ENCODE measurements around the gene CACNA2D1. TPM values are rescaled to one million over a fixed set of nuclear protein-coding genes. Genes with fewer than 3 reads are reported as not detected.

The CACNA2D1 gene
- polyA plus RNA-seq, 1 experiment, result 19.5 TPM

DNA sequence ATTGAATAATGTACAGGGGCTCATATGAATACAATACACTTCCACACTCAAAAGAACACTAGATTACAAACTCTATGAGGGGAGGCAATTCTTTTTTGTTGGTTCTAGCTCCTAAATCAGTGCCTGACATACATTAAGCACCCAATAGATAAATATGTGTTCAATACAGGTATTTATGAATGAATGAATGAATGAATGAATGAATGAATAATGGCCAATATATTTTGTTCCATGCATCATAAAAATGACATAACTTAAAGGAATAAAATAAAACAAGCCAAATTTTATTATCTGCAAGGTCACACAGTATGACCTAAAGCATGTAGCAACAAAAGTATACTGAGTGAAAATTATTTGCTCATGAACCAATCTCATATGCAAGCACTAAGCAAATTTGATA is 168.9 kb downstream of the CACNA2D1 start:
- ChIA-PET POLR2A (no interaction called here), CTCF (no interaction called here)
- DNase-seq (ENCODE audit: low read depth, low spot score), result no peak
- H3K9me3 ChIP-seq (ENCODE audit: control insufficient read depth, insufficient read depth, low read length), result no peaks in the 10 kb centered on the region
- TF ChIP-seq, protein P1, sequence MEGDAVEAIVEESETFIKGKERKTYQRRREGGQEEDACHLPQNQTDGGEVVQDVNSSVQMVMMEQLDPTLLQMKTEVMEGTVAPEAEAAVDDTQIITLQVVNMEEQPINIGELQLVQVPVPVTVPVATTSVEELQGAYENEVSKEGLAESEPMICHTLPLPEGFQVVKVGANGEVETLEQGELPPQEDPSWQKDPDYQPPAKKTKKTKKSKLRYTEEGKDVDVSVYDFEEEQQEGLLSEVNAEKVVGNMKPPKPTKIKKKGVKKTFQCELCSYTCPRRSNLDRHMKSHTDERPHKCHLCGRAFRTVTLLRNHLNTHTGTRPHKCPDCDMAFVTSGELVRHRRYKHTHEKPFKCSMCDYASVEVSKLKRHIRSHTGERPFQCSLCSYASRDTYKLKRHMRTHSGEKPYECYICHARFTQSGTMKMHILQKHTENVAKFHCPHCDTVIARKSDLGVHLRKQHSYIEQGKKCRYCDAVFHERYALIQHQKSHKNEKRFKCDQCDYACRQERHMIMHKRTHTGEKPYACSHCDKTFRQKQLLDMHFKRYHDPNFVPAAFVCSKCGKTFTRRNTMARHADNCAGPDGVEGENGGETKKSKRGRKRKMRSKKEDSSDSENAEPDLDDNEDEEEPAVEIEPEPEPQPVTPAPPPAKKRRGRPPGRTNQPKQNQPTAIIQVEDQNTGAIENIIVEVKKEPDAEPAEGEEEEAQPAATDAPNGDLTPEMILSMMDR (IDR thresholded peaks at IDR 0.05; ENCODE audit: low read depth, low read length), result no peak
- no peak overlapping the region for H3K4me3 ChIP-seq (ENCODE audit: low read depth, low read length)
- no peak overlapping the region for H3K27ac ChIP-seq (ENCODE audit: low read depth, low read length)
- no peaks in the 10 kb centered on the region for H3K27me3 ChIP-seq (ENCODE audit: control insufficient read depth, insufficient read depth, low read length)

DNA sequence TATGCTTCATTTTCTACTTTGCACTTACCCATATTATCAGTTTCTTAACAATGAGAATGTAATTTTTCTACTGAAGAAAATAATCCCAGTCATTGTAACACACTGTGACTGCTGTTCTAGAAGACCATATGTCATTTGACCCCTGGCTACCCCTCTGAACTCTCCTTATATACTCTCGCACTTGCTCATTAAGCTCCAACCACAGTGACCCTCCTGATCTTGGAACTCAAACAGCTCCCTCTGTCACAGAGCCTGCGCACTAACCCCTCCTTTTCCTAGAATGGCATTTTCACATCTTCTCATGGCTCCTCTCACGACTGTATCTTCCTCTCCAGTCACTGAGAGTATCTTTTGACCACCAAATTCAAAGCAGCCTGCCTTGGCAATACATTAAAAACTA is 169.7 kb downstream of the CACNA2D1 start:
- H3K27me3 ChIP-seq (ENCODE audit: control insufficient read depth, insufficient read depth, low read length), result no peaks in the 10 kb centered on the region
- POLR2A ChIA-PET, result no interaction called here
- no peak overlapping the region for H3K4me3 ChIP-seq (ENCODE audit: low read depth, low read length)
- H3K27ac ChIP-seq (ENCODE audit: low read depth, low read length), result no peak overlapping the region
- DNase-seq (ENCODE audit: low read depth, low spot score), result no peak
- TF ChIP-seq, protein P1 (IDR thresholded peaks at IDR 0.05; ENCODE audit: low read depth, low read length), result no peak
- H3K9me3 ChIP-seq (ENCODE audit: control insufficient read depth, insufficient read depth, low read length), result no peaks in the 10 kb centered on the region
- CTCF ChIA-PET, result no interaction called here

DNA sequence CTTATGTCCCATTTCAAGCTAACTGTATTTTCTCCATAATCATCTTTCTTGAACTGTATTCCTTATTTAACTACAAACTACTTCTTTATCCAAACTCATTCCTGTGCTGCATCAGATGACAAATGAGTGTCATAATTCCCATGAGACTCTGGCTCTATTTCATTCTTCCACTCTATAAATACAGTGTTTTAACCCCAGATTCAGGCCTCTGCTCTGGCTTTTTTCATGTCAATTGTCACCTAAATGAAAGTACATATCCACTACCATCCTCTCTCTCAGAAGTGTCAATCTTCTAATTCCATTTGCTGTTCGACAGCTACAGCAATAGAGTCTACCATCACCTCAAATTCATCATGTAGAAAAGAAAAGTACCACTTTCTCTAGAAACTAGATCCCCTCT is 172.7 kb downstream of the CACNA2D1 start:
- ChIA-PET POLR2A (no interaction called here), CTCF (no interaction called here)
- DNase-seq (ENCODE audit: low read depth, low spot score), result no peak
- TF ChIP-seq, protein P1 (IDR thresholded peaks at IDR 0.05; ENCODE audit: low read depth, low read length), result no peak
- no peak overlapping the region for H3K4me3 ChIP-seq (ENCODE audit: low read depth, low read length)
- no peak overlapping the region for H3K27ac ChIP-seq (ENCODE audit: low read depth, low read length)
- no peaks in the 10 kb centered on the region for H3K27me3 ChIP-seq (ENCODE audit: control insufficient read depth, insufficient read depth, low read length)
- H3K9me3 ChIP-seq (ENCODE audit: control insufficient read depth, insufficient read depth, low read length), result no peaks in the 10 kb centered on the region

DNA sequence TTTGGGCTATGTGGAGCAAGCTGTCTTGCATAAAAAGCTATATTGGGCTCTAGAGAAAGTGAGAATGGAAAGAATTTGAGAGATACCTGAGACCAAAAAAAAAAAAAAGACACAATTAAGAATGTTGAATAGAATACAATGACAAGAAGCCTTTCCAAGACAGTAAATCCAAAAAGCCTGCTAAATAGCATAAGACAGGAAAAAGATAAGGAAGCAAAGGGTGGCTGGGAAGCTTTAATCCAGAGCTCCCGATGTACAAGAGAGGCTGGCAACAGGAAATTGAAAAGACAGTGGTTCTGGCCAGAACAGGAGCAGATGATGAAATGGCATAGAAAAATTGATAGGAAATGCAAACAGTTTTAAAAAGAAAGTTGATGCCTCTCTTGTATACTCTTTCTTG is 174.9 kb downstream of the CACNA2D1 start:
- no peak overlapping the region for H3K27ac ChIP-seq (ENCODE audit: low read depth, low read length)
- no peak overlapping the region for H3K4me3 ChIP-seq (ENCODE audit: low read depth, low read length)
- ChIA-PET CTCF (no interaction called here), POLR2A (no interaction called here)
- no peak for DNase-seq (ENCODE audit: low read depth, low spot score)
- TF ChIP-seq, protein P1 (IDR thresholded peaks at IDR 0.05; ENCODE audit: low read depth, low read length), result no peak
- H3K9me3 ChIP-seq (ENCODE audit: control insufficient read depth, insufficient read depth, low read length), result no peaks in the 10 kb centered on the region
- no peaks in the 10 kb centered on the region for H3K27me3 ChIP-seq (ENCODE audit: control insufficient read depth, insufficient read depth, low read length)

DNA sequence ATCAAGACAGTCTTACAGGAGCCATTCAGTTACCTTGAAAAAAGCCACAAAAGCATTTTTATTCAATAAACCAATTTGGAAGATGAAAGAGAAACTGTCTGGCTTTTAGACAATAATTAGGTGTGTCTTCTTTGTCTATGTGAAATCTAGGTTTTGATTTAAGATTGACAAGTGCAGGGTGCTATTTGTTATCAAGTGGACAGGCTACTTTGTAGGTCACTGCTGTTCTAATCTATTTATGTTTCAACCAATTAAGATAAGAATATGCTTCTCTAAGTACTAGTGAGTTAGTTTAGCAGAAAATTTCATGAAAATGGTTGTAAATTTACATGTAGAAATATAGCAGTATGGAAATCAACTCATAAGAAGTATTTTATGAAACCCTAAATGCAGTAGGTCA is 177.5 kb downstream of the CACNA2D1 start:
- TF ChIP-seq, protein P1 (IDR thresholded peaks at IDR 0.05; ENCODE audit: low read depth, low read length), result no peak
- Histone ChIP-seq H3K27me3 (ENCODE audit: control insufficient read depth, insufficient read depth, low read length) (no peaks in the 10 kb centered on the region), H3K9me3 (ENCODE audit: control insufficient read depth, insufficient read depth, low read length) (no peaks in the 10 kb centered on the region), H3K27ac (ENCODE audit: low read depth, low read length) (no peak overlapping the region), H3K4me3 (ENCODE audit: low read depth, low read length) (no peak overlapping the region)
- ChIA-PET CTCF (no interaction called here), POLR2A (no interaction called here)
- no peak for DNase-seq (ENCODE audit: low read depth, low spot score)
